HL-60 (cell line): ENCODE results near the gene LXN.

ENCODE experiments used
- DNase-seq, 2 experiments: peaks; one replicate each; pipeline ENCODE4 v3.0.0-alpha.2; 2010 to 2020; ENCODE audit warnings: low read depth in 1 of 2, low spot score in 1 of 2
- H3K27ac ChIP-seq: fragments of 250-450 bp; sonication (Bioruptor Pico); replicated peaks from 2 replicates; pipeline ENCODE4 v1.5.1; 2020; ENCODE audit warnings: mild to moderate bottlenecking, moderate library complexity
- H3K27me3 ChIP-seq: fragments of 250-450 bp; sonication (Bioruptor Pico); 2 replicates; pipeline ENCODE4 v1.5.1; 2021; ENCODE audit warnings: mild to moderate bottlenecking, moderate library complexity; ENCODE audit not compliant: insufficient read depth, poor library complexity, severe bottlenecking
- H3K4me3 ChIP-seq: replicated peaks from 2 replicates; pipeline ENCODE4 v1.5.1; 2011; ENCODE audit warnings: mild to moderate bottlenecking, control low read depth, low read length; ENCODE audit not compliant: insufficient read depth
- CTCF ChIP-seq: IDR thresholded peaks from one replicate; pipeline ENCODE4 v1.5.1; 2011; ENCODE audit warnings: low read length, control low read depth, inconsistent platforms; ENCODE audit not compliant: insufficient read depth
- GABPA ChIP-seq: IDR thresholded peaks from 2 replicates; pipeline ENCODE4 v1.6.1; 2012; ENCODE audit warnings: low read depth
- POLR2AphosphoS5 ChIP-seq: IDR thresholded peaks from 2 replicates; pipeline ENCODE4 v1.6.1; 2012; ENCODE audit warnings: low read depth
- REST ChIP-seq: IDR thresholded peaks from 2 replicates; pipeline ENCODE4 v1.6.1; 2012; ENCODE audit warnings: low read depth; ENCODE audit not compliant: insufficient replicate concordance
- SPI1 ChIP-seq: IDR thresholded peaks from 2 replicates; pipeline ENCODE4 v1.6.1; 2012; ENCODE audit warnings: low read depth, mild to moderate bottlenecking, borderline replicate concordance

The LXN gene

GRCh38 chr3:158680861-158681260, 8.4 kb upstream of the LXN start:
- Histone ChIP-seq H3K27ac (no peak overlapping the region), H3K4me3 (no peak overlapping the region), H3K27me3 (no peaks in the 10 kb centered on the region)
- TF ChIP-seq CTCF: no peak
- TF ChIP-seq SPI1: no peak
- TF ChIP-seq GABPA: no peak
- TF ChIP-seq REST: no peak
- no peak for TF ChIP-seq POLR2AphosphoS5
- no peak for DNase-seq

- no peak for TF ChIP-seq SPI1
- no peak for TF ChIP-seq POLR2AphosphoS5
- no peak for TF ChIP-seq CTCF
- no peak for TF ChIP-seq REST
- TF ChIP-seq GABPA: no peak
- no peak overlapping the region for H3K27ac ChIP-seq
- no peak for DNase-seq
- no peaks in the 10 kb centered on the region for H3K27me3 ChIP-seq
- H3K4me3 ChIP-seq: no peak overlapping the region
Observed at GRCh38 chr3:158679547-158680000, 7.1 kb upstream of the LXN start.

- Histone ChIP-seq H3K27me3 (no peaks in the 10 kb centered on the region), H3K27ac (no peak overlapping the region), H3K4me3 (no peak overlapping the region)
- DNase-seq: no peak
- TF ChIP-seq POLR2AphosphoS5 (no peak), REST (no peak), SPI1 (no peak), CTCF (no peak), GABPA (no peak)
Observed at GRCh38 chr3:158678687-158679086, 6.2 kb upstream of the LXN start.
